Measurements from ENCODE around the gene PIK3R4. TPM values are rescaled to one million over a fixed set of nuclear protein-coding genes. Genes with fewer than 3 reads are reported as not detected.

The PIK3R4 gene
- total RNA-seq, 2 experiments from 2014 or later: 21.6 to 25.0 TPM

DNA sequence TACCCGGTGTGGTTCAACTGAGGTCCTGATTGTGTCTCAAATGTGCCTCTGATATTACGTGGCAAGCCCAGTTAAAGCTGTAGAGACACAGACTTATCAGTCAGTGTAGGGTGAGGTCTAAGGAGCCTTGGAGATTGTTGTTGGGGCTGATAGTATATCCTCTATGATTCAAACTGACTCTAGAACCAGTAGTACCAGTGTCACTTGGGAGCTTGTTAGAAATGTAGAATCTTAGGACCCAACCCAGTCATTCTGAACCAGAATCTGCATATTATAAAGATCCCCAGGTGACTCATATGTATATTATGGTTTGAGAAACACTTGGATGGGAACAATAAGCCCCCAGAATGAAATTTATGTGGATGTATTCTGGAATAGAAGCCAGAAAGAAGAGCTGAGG, 83.5 kb downstream of the PIK3R4 start:
- no peak for DNase-seq
- Mint-ChIP-seq H3K36me3 (ENCODE audit: low read depth) (no peaks in the 10 kb centered on the region), H3K27me3 (no peaks in the 10 kb centered on the region), H3K4me3 (no peak overlapping the region), H3K9me3 (no peaks in the 10 kb centered on the region), H3K27ac (no peak overlapping the region), H3K4me1 (no peaks in the 10 kb centered on the region)
- POLR2A ChIA-PET: no interaction called here
- CTCF ChIA-PET: no interaction called here

GRCh38 chr3:130662501-130662996, 84.1 kb downstream of the PIK3R4 start:
- no peak for DNase-seq
- no peaks in the 10 kb centered on the region for H3K4me1 Mint-ChIP-seq
- no peaks in the 10 kb centered on the region for H3K27me3 Mint-ChIP-seq
- no peak overlapping the region for H3K4me3 Mint-ChIP-seq
- ChIA-PET POLR2A (no interaction called here), CTCF (no interaction called here)
- no peaks in the 10 kb centered on the region for H3K36me3 Mint-ChIP-seq (ENCODE audit: low read depth)
- H3K27ac Mint-ChIP-seq: no peak overlapping the region
- no peaks in the 10 kb centered on the region for H3K9me3 Mint-ChIP-seq

DNA sequence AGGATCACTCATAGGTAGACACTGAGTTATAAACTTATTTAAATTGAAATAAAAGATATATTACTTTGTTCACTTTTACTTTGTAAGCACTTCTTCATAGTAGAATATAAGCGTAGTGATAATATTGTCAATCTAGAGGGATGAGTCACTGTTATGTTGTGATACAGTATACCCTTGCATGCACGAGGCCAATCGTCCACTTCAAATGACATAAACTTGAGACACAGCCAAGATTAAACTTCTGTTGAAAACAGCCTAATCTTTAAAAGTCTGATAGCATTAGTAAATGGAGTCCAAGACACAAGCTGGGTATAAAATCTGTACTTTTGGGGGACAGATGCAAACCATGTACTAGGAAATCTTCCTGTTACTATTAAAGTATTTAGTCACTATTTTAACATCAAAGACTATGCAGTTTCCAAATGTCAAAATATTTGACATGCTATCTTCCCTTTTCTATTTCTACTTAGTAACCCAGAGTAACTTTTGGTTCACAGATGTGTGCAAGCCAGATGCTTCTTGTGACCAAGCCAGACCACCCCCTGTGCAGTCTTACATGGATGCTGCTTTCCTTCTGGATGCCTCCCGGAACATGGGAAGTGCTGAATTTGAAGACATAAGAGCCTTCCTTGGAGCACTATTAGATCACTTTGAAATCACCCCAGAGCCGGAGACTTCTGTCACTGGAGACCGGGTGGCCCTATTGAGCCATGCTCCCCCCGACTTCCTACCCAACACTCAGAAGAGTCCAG, 85.3 kb downstream of the PIK3R4 start:
- ChIA-PET CTCF (no interaction called here), POLR2A (no interaction called here)
- Mint-ChIP-seq H3K9me3 (no peaks in the 10 kb centered on the region), H3K4me1 (no peaks in the 10 kb centered on the region), H3K27ac (no peak overlapping the region), H3K4me3 (no peak overlapping the region), H3K27me3 (no peaks in the 10 kb centered on the region), H3K36me3 (ENCODE audit: low read depth) (no peaks in the 10 kb centered on the region)
- DNase-seq: no peak

DNA sequence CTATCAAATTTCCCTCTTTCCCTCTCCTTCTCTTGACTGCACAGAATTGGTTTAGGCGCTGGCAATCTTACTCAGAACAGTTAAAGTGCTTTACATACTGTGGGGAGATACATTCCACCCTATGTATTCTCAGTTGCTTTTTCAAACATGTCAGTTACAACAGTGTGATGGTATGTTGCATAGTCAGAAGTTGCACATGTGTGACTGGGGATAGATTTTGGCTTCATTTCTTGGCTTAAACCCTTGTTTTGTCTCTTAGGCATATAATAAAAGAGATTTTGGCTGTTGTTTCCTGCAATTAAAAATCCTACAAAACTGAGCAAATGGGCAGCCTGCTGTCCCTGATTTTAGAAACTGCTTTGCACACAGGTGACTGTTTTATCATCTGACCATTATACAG, 86.7 kb downstream of the PIK3R4 start:
- Mint-ChIP-seq H3K4me3 (no peak overlapping the region), H3K36me3 (ENCODE audit: low read depth) (no peaks in the 10 kb centered on the region), H3K27me3 (no peaks in the 10 kb centered on the region), H3K4me1 (no peaks in the 10 kb centered on the region), H3K9me3 (no peaks in the 10 kb centered on the region), H3K27ac (no peak overlapping the region)
- ChIA-PET CTCF (no interaction called here), POLR2A (no interaction called here)
- no peak for DNase-seq

DNA sequence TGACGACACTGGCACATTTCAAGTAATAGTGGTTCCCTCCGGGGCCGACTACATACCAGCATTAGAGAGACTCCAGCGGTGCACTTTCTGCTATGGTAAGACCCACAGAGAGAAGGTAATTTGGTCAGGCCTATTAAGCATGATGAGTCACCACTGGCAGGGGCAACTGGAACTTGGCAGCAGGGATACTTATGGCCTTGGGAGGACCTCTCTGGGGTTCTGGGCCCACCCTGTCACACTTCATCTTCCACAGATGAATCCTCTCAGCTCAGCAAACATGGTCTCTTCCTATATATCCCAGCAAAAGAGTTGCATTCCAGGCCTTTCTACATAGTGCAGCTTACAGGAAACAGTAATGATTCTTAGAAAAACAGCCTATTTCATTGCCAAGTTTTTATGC, 88.0 kb downstream of the PIK3R4 start:
- Mint-ChIP-seq H3K27me3 (no peaks in the 10 kb centered on the region), H3K27ac (no peak overlapping the region)
- CTCF ChIA-PET: no interaction called here

GRCh38 chr3:130656627-130657026, 90.0 kb downstream of the PIK3R4 start:
- no peak for DNase-seq
- ChIA-PET CTCF (no interaction called here), POLR2A (no interaction called here)
- H3K9me3 Mint-ChIP-seq: no peaks in the 10 kb centered on the region
- H3K4me1 Mint-ChIP-seq: no peaks in the 10 kb centered on the region
- H3K27me3 Mint-ChIP-seq: no peaks in the 10 kb centered on the region
- no peak overlapping the region for H3K27ac Mint-ChIP-seq
- no peaks in the 10 kb centered on the region for H3K36me3 Mint-ChIP-seq (ENCODE audit: low read depth)
- no peak overlapping the region for H3K4me3 Mint-ChIP-seq

More for the DNA sequence above, 88.0 kb downstream of the PIK3R4 start:
- no peak for DNase-seq
- POLR2A ChIA-PET: no interaction called here
- Mint-ChIP-seq H3K9me3 (no peaks in the 10 kb centered on the region), H3K4me1 (no peaks in the 10 kb centered on the region), H3K36me3 (ENCODE audit: low read depth) (no peaks in the 10 kb centered on the region), H3K4me3 (no peak overlapping the region)

DNA sequence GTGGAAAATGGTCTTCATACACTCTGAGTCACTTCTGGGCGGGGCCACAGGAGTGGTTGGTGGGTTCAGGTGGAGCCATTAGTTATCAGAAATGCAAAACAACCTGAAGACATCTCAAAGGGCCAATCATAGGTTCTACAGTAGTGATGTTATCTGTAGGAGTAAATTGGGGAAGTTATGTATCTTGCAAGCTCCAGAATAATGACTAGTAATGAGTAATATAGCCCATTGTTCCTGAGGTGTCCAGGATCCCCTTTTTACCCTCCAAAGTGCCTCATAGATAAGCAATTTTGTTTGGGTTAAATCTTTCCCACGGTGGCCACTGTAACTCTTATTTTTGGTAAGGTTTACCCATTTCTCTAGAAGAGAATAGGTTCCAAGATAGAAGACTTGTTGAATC, 91.7 kb downstream of the PIK3R4 start:
- ChIA-PET CTCF (no interaction called here), POLR2A (no interaction called here)
- H3K4me3 Mint-ChIP-seq: no peak overlapping the region
- no peaks in the 10 kb centered on the region for H3K27me3 Mint-ChIP-seq
- no peaks in the 10 kb centered on the region for H3K9me3 Mint-ChIP-seq
- no peaks in the 10 kb centered on the region for H3K4me1 Mint-ChIP-seq
- no peaks in the 10 kb centered on the region for H3K36me3 Mint-ChIP-seq (ENCODE audit: low read depth)
- H3K27ac Mint-ChIP-seq: no peak overlapping the region
- no peak for DNase-seq

- Mint-ChIP-seq H3K27me3 (no peaks in the 10 kb centered on the region), H3K4me1 (no peaks in the 10 kb centered on the region), H3K36me3 (ENCODE audit: low read depth) (no peaks in the 10 kb centered on the region), H3K9me3 (no peaks in the 10 kb centered on the region), H3K27ac (no peak overlapping the region), H3K4me3 (no peak overlapping the region)
- CTCF ChIA-PET: no interaction called here
- no peak for DNase-seq
- POLR2A ChIA-PET: no interaction called here
Measured at GRCh38 chr3:130654091-130654490, 92.5 kb downstream of the PIK3R4 start.

DNA sequence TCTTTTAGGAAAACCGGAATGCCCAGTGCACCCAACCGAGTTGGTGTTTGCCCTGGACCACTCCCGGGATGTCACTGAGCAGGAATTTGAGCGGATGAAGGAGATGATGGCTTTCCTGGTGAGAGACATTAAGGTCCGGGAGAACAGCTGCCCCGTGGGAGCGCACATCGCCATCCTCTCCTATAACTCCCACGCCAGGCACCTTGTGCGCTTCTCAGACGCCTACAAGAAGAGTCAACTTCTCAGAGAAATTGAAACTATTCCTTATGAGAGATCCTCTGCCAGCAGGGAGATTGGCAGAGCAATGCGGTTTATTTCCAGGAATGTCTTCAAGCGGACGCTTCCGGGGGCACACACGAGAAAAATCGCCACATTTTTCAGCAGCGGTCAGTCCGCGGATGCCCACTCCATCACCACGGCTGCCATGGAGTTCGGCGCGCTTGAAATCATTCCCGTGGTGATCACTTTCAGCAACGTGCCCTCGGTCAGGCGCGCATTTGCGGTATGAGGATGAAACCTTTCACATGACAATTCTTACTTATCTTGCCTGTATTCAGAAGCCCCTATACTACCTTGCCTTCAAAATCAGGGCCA, 97.5 kb downstream of the PIK3R4 start:
- Mint-ChIP-seq H3K36me3 (ENCODE audit: low read depth) (no peaks in the 10 kb centered on the region), H3K4me3 (no peak overlapping the region), H3K9me3 (no peaks in the 10 kb centered on the region), H3K27me3 (no peaks in the 10 kb centered on the region), H3K4me1 (no peaks in the 10 kb centered on the region), H3K27ac (no peak overlapping the region)
- ChIA-PET POLR2A (no interaction called here), CTCF (no interaction called here)
- no peak for DNase-seq

- Mint-ChIP-seq H3K4me1 (no peaks in the 10 kb centered on the region), H3K4me3 (no peak overlapping the region), H3K27ac (no peak overlapping the region), H3K36me3 (ENCODE audit: low read depth) (no peaks in the 10 kb centered on the region), H3K27me3 (no peaks in the 10 kb centered on the region), H3K9me3 (no peaks in the 10 kb centered on the region)
- ChIA-PET CTCF (no interaction called here), POLR2A (no interaction called here)
- DNase-seq: no peak
Measured at GRCh38 chr3:130648293-130648692, 98.3 kb downstream of the PIK3R4 start.

GRCh38 chr3:130645261-130645660, 101.4 kb downstream of the PIK3R4 start:
- H3K27ac Mint-ChIP-seq: no peak overlapping the region
- ChIA-PET CTCF (no interaction called here), POLR2A (no interaction called here)
- DNase-seq: no peak
- peaks cover 7% of the 10 kb centered on the region for H3K27me3 Mint-ChIP-seq
- H3K36me3 Mint-ChIP-seq (ENCODE audit: low read depth): no peaks in the 10 kb centered on the region
- no peak overlapping the region for H3K4me3 Mint-ChIP-seq
- H3K4me1 Mint-ChIP-seq: no peaks in the 10 kb centered on the region
- H3K9me3 Mint-ChIP-seq: no peaks in the 10 kb centered on the region

DNA sequence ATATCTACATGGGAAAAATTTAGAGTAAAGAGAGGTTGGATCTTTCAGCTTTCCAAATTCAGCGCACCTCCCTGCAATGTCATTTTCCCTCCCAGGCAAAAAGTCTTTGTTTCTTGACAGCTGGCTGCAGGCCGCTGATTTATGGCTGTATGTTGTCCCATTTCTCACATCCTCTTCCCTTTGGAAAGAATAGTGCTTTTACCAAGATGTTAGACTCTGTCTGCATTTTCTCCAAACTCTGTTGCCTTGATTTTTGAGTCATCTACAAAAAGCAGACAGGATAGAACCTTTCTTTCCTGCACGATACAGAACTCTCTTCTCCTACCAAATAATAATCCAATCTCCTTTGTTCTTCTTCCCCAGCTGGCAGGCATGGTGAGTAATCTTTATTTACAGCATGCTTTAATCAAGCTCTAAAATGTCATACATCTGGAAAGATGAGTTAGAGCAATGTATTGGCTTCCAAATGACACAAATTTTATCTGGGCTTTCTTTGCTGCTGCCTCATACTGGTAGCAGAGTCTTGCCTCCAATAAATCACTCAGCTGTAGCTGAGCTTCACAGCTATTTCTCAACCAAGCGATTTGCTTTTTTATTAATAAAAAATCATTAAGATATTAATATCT, 101.9 kb downstream of the PIK3R4 start:
- no peaks in the 10 kb centered on the region for H3K36me3 Mint-ChIP-seq (ENCODE audit: low read depth)
- peaks cover 7% of the 10 kb centered on the region for H3K27me3 Mint-ChIP-seq
- H3K27ac Mint-ChIP-seq: no peak overlapping the region
- ChIA-PET CTCF (no interaction called here), POLR2A (no interaction called here)
- H3K9me3 Mint-ChIP-seq: no peaks in the 10 kb centered on the region
- no peaks in the 10 kb centered on the region for H3K4me1 Mint-ChIP-seq
- H3K4me3 Mint-ChIP-seq: no peak overlapping the region
- no peak for DNase-seq

- ChIA-PET POLR2A (no interaction called here), CTCF (no interaction called here)
- Mint-ChIP-seq H3K27me3 (peaks cover 11% of the 10 kb centered on the region), H3K27ac (no peak overlapping the region), H3K4me3 (no peak overlapping the region), H3K9me3 (no peaks in the 10 kb centered on the region), H3K36me3 (ENCODE audit: low read depth) (no peaks in the 10 kb centered on the region), H3K4me1 (no peaks in the 10 kb centered on the region)
- no peak for DNase-seq
Measured at GRCh38 chr3:130640027-130640426, 106.6 kb downstream of the PIK3R4 start.
